GM23338 (cell line): ENCODE results near the gene SLC6A3.

Experiments
- CREB1 ChIP-seq: fragments of 250-450 bp; sonication (Bioruptor Pico); IDR thresholded peaks from 2 replicates; pipeline ENCODE4 v1.5.0; 2020; ENCODE audit warnings: low read depth, mild to moderate bottlenecking, moderate library complexity
- EZH2 ChIP-seq: fragments of 200-600 bp; sonication (generic); IDR thresholded peaks from one replicate; pipeline ENCODE4 v1.8.0; 2017; ENCODE audit warnings: antibody characterized with exemption, mild to moderate bottlenecking, low read depth; ENCODE audit not compliant: unreplicated experiment
- EZH2phosphoT487 ChIP-seq: fragments of 200-600 bp; sonication (generic); IDR thresholded peaks from one replicate; pipeline ENCODE4 v1.8.1; 2018; ENCODE audit warnings: antibody characterized with exemption; ENCODE audit not compliant: unreplicated experiment
- JUNB ChIP-seq: IDR thresholded peaks from one replicate; pipeline ENCODE4 v1.6.1; 2016; ENCODE audit warnings: antibody characterized with exemption; ENCODE audit not compliant: unreplicated experiment
- POLR2AphosphoS5 ChIP-seq: IDR thresholded peaks from 2 replicates; pipeline ENCODE4 v1.6.1; 2016; ENCODE audit warnings: antibody characterized with exemption, low read depth
- STAT1 ChIP-seq: IDR thresholded peaks from one replicate; pipeline ENCODE4 v1.6.1; 2016; ENCODE audit warnings: antibody characterized with exemption; ENCODE audit not compliant: unreplicated experiment
- ZNF114 ChIP-seq: fragments of 250-450 bp; sonication (Bioruptor Pico); IDR thresholded peaks from 2 replicates; pipeline ENCODE4 v1.5.0; 2020; ENCODE audit warnings: mild to moderate bottlenecking, moderate library complexity
- ZNF331 ChIP-seq: fragments of 250-450 bp; sonication (Bioruptor Pico); IDR thresholded peaks from 2 replicates; pipeline ENCODE4 v1.5.0; 2020; ENCODE audit warnings: low read depth, mild to moderate bottlenecking, moderate library complexity
- TF ChIP-seq, protein P1 (sequence below), 2 experiments: fragments of 200-600 bp in 1 of 2; sonication (generic) in 1 of 2; conservative IDR thresholded peaks; 2 replicates each; pipeline versions ENCODE4 v1.5.1 to v1.6.1; 2016 to 2017; ENCODE audit warnings: antibody characterized with exemption in 2 of 2, low read depth in 2 of 2, mild to moderate bottlenecking in 2 of 2, moderate library complexity in 1 of 2
- TF ChIP-seq, protein P2 (sequence below): IDR thresholded peaks from one replicate; pipeline ENCODE4 v1.6.1; 2018; ENCODE audit warnings: antibody characterized with exemption; ENCODE audit not compliant: unreplicated experiment
- TF ChIP-seq, protein P3 (sequence below): fragments of 250-450 bp; sonication (Bioruptor Pico); IDR thresholded peaks from 2 replicates; pipeline ENCODE4 v1.5.0; 2020; ENCODE audit warnings: mild to moderate bottlenecking, moderate library complexity

DNA sequence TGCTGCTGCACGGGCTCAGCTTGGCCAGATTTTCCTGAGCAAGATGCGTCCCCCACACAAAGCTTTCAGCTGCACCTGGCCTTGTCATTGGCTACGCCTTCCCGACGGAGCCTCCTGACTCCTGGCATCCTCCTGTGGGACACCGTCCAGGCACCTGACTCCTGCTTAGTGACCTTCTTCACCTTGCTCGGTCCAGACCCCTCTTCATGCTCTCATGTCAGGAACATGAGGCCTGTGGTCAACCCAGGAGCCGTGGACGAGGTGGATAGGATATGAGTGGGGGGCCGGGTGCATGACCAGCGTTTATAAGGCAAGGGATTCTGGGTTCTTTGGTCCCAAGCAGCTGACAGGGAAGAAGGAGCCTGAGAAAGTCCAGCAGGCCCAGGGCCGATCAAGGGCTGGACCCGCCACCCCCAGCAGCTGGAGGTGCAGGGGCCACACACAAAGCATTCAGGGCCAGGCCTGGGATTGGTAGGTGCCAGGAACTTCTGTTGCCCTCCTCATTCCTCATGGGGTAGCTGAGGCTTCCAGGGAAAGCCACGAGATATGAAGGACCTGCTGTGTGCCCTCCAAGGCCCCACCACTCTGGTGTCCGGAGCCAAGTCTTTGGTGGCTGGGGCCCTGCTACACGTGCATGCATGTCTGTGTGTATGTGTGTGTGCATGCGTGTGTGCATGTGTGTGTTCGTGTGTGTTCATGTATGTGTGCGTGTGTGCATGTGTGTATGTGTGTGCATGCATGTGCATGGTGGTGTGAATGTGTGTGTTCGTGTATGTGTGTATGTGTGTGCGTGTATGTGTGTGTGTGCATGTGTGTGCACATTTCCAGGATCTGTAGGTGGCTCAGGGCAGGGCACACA is 34.9 kb downstream of the SLC6A3 start:
- TF ChIP-seq, protein P1, sequence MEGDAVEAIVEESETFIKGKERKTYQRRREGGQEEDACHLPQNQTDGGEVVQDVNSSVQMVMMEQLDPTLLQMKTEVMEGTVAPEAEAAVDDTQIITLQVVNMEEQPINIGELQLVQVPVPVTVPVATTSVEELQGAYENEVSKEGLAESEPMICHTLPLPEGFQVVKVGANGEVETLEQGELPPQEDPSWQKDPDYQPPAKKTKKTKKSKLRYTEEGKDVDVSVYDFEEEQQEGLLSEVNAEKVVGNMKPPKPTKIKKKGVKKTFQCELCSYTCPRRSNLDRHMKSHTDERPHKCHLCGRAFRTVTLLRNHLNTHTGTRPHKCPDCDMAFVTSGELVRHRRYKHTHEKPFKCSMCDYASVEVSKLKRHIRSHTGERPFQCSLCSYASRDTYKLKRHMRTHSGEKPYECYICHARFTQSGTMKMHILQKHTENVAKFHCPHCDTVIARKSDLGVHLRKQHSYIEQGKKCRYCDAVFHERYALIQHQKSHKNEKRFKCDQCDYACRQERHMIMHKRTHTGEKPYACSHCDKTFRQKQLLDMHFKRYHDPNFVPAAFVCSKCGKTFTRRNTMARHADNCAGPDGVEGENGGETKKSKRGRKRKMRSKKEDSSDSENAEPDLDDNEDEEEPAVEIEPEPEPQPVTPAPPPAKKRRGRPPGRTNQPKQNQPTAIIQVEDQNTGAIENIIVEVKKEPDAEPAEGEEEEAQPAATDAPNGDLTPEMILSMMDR (conservative IDR thresholded peaks at IDR 0.05; ENCODE audit: low read depth in 2 of 2), result no peak
- TF ChIP-seq POLR2AphosphoS5, result no peak
- TF ChIP-seq, protein P2, sequence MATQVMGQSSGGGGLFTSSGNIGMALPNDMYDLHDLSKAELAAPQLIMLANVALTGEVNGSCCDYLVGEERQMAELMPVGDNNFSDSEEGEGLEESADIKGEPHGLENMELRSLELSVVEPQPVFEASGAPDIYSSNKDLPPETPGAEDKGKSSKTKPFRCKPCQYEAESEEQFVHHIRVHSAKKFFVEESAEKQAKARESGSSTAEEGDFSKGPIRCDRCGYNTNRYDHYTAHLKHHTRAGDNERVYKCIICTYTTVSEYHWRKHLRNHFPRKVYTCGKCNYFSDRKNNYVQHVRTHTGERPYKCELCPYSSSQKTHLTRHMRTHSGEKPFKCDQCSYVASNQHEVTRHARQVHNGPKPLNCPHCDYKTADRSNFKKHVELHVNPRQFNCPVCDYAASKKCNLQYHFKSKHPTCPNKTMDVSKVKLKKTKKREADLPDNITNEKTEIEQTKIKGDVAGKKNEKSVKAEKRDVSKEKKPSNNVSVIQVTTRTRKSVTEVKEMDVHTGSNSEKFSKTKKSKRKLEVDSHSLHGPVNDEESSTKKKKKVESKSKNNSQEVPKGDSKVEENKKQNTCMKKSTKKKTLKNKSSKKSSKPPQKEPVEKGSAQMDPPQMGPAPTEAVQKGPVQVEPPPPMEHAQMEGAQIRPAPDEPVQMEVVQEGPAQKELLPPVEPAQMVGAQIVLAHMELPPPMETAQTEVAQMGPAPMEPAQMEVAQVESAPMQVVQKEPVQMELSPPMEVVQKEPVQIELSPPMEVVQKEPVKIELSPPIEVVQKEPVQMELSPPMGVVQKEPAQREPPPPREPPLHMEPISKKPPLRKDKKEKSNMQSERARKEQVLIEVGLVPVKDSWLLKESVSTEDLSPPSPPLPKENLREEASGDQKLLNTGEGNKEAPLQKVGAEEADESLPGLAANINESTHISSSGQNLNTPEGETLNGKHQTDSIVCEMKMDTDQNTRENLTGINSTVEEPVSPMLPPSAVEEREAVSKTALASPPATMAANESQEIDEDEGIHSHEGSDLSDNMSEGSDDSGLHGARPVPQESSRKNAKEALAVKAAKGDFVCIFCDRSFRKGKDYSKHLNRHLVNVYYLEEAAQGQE, result no peak
- TF ChIP-seq EZH2phosphoT487, result no peak
- no peak for TF ChIP-seq CREB1
- TF ChIP-seq EZH2, result no peak
- TF ChIP-seq, protein P3, sequence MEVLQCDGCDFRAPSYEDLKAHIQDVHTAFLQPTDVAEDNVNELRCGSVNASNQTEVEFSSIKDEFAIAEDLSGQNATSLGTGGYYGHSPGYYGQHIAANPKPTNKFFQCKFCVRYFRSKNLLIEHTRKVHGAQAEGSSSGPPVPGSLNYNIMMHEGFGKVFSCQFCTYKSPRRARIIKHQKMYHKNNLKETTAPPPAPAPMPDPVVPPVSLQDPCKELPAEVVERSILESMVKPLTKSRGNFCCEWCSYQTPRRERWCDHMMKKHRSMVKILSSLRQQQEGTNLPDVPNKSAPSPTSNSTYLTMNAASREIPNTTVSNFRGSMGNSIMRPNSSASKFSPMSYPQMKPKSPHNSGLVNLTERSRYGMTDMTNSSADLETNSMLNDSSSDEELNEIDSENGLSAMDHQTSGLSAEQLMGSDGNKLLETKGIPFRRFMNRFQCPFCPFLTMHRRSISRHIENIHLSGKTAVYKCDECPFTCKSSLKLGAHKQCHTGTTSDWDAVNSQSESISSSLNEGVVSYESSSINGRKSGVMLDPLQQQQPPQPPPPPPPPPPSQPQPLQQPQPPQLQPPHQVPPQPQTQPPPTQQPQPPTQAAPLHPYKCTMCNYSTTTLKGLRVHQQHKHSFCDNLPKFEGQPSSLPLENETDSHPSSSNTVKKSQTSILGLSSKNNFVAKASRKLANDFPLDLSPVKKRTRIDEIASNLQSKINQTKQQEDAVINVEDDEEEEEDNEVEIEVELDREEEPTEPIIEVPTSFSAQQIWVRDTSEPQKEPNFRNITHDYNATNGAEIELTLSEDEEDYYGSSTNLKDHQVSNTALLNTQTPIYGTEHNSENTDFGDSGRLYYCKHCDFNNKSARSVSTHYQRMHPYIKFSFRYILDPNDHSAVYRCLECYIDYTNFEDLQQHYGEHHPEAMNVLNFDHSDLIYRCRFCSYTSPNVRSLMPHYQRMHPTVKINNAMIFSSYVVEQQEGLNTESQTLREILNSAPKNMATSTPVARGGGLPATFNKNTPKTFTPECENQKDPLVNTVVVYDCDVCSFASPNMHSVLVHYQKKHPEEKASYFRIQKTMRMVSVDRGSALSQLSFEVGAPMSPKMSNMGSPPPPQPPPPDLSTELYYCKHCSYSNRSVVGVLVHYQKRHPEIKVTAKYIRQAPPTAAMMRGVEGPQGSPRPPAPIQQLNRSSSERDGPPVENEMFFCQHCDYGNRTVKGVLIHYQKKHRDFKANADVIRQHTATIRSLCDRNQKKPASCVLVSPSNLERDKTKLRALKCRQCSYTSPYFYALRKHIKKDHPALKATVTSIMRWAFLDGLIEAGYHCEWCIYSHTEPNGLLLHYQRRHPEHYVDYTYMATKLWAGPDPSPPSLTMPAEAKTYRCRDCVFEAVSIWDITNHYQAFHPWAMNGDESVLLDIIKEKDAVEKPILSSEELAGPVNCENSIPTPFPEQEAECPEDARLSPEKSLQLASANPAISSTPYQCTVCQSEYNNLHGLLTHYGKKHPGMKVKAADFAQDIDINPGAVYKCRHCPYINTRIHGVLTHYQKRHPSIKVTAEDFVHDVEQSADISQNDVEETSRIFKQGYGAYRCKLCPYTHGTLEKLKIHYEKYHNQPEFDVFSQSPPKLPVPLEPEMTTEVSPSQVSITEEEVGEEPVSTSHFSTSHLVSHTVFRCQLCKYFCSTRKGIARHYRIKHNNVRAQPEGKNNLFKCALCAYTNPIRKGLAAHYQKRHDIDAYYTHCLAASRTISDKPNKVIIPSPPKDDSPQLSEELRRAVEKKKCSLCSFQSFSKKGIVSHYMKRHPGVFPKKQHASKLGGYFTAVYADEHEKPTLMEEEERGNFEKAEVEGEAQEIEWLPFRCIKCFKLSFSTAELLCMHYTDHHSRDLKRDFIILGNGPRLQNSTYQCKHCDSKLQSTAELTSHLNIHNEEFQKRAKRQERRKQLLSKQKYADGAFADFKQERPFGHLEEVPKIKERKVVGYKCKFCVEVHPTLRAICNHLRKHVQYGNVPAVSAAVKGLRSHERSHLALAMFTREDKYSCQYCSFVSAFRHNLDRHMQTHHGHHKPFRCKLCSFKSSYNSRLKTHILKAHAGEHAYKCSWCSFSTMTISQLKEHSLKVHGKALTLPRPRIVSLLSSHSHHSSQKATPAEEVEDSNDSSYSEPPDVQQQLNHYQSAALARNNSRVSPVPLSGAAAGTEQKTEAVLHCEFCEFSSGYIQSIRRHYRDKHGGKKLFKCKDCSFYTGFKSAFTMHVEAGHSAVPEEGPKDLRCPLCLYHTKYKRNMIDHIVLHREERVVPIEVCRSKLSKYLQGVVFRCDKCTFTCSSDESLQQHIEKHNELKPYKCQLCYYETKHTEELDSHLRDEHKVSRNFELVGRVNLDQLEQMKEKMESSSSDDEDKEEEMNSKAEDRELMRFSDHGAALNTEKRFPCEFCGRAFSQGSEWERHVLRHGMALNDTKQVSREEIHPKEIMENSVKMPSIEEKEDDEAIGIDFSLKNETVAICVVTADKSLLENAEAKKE (CRISPR knock-in tag), result no peak
- no peak for TF ChIP-seq ZNF331 (CRISPR knock-in tag)
- no peak for TF ChIP-seq ZNF114
- no peak for TF ChIP-seq JUNB
- TF ChIP-seq STAT1, result no peak
